H9 (cell line): Measurements from ENCODE around the gene EPN1. TPM values are rescaled to one million over a fixed set of nuclear protein-coding genes. Genes with fewer than 3 reads are reported as not detected.

ENCODE experiments used
- DNase-seq: peaks from one replicate; pipeline ENCODE4 v3.0.0-alpha.2; 2017
- H2AFZ ChIP-seq: one replicate; pipeline ENCODE4 v1.6.1; 2013; ENCODE audit warnings: mild to moderate bottlenecking, low read length, control low read depth, moderate library complexity
- H2AK5ac ChIP-seq: 2 replicates; pipeline ENCODE4 v1.6.1; 2013; ENCODE audit warnings: low read length, control low read depth, mixed read lengths; ENCODE audit not compliant: insufficient read length
- H2BK120ac ChIP-seq: one replicate; pipeline ENCODE4 v1.6.1; 2013; ENCODE audit warnings: low read depth, mild to moderate bottlenecking, low read length, control low read depth, inconsistent platforms; ENCODE audit not compliant: poor library complexity, severe bottlenecking
- H2BK12ac ChIP-seq: 2 replicates; pipeline ENCODE4 v1.6.1; 2013; ENCODE audit warnings: low read length, control low read depth, mixed read lengths, low read depth; ENCODE audit not compliant: insufficient read length
- H2BK15ac ChIP-seq: 2 replicates; pipeline ENCODE4 v1.6.1; 2013; ENCODE audit warnings: low read depth, low read length, control low read depth
- H2BK20ac ChIP-seq: one replicate; pipeline ENCODE4 v1.6.1; 2013; ENCODE audit warnings: low read depth, mild to moderate bottlenecking, low read length, control low read depth, inconsistent platforms; ENCODE audit not compliant: poor library complexity, severe bottlenecking
- H2BK5ac ChIP-seq: 2 replicates; pipeline ENCODE4 v1.6.1; 2013; ENCODE audit warnings: low read length, control low read depth, mixed read lengths; ENCODE audit not compliant: insufficient read length
- H3K14ac ChIP-seq: 2 replicates; pipeline ENCODE4 v1.6.1; 2013; ENCODE audit warnings: low read length, control low read depth; ENCODE audit not compliant: insufficient read depth
- H3K18ac ChIP-seq: 2 replicates; pipeline ENCODE4 v1.6.1; 2013; ENCODE audit warnings: low read depth, mild to moderate bottlenecking, mixed read lengths, low read length, control low read depth; ENCODE audit not compliant: insufficient read length
- H3K23ac ChIP-seq: 2 replicates; pipeline ENCODE4 v1.6.1; 2013; ENCODE audit warnings: low read length, control low read depth, mixed read lengths, low read depth; ENCODE audit not compliant: insufficient read length
- H3K23me2 ChIP-seq: 2 replicates; pipeline ENCODE4 v1.6.1; 2013; ENCODE audit warnings: low read depth, mild to moderate bottlenecking, mixed read lengths, low read length, control low read depth; ENCODE audit not compliant: insufficient read length, poor library complexity, severe bottlenecking
- H3K27ac ChIP-seq: 2 replicates; pipeline ENCODE4 v1.5.1; 2013; ENCODE audit warnings: low read length, control low read depth, mixed read lengths, low read depth; ENCODE audit not compliant: insufficient read length
- H3K27me3 ChIP-seq: 2 replicates; pipeline ENCODE4 v1.6.1; 2013; ENCODE audit warnings: low read length, control low read depth, inconsistent platforms; ENCODE audit not compliant: insufficient read depth
- H3K4ac ChIP-seq: 2 replicates; pipeline ENCODE4 v1.6.1; 2013; ENCODE audit warnings: low read depth, mild to moderate bottlenecking, control low read depth, inconsistent platforms, low read length, moderate library complexity
- H3K4me1 ChIP-seq: 2 replicates; pipeline ENCODE4 v1.6.1; 2013; ENCODE audit warnings: low read length, control low read depth, inconsistent platforms; ENCODE audit not compliant: insufficient read depth
- H3K4me2 ChIP-seq: 2 replicates; pipeline ENCODE4 v1.6.1; 2013; ENCODE audit warnings: low read length, control low read depth, mixed read lengths; ENCODE audit not compliant: insufficient read length, insufficient read depth
- H3K56ac ChIP-seq: 2 replicates; pipeline ENCODE4 v1.6.1; 2013; ENCODE audit warnings: low read depth, mild to moderate bottlenecking, mixed read lengths, low read length, control low read depth; ENCODE audit not compliant: insufficient read length
- H3K79me1 ChIP-seq: 2 replicates; pipeline ENCODE4 v1.6.1; 2013; ENCODE audit warnings: low read depth, mild to moderate bottlenecking, moderate library complexity, low read length, control low read depth, inconsistent platforms; ENCODE audit not compliant: insufficient read depth, poor library complexity, severe bottlenecking
- H3K79me2 ChIP-seq: 2 replicates; pipeline ENCODE4 v1.6.1; 2013; ENCODE audit warnings: low read length, control low read depth, inconsistent platforms; ENCODE audit not compliant: insufficient read depth
- H3K9ac ChIP-seq: 2 replicates; pipeline ENCODE4 v1.6.1; 2013; ENCODE audit warnings: low read length, control low read depth, mixed read lengths; ENCODE audit not compliant: insufficient read length; ENCODE audit errors: extremely low read depth
- H3K9me3 ChIP-seq: one replicate; pipeline ENCODE4 v1.6.1; 2013; ENCODE audit warnings: low read depth, low read length, inconsistent platforms; ENCODE audit not compliant: control insufficient read depth
- H3T11ph ChIP-seq: one replicate; pipeline ENCODE4 v1.6.1; 2013; ENCODE audit warnings: mild to moderate bottlenecking, low read length, control low read depth, inconsistent platforms
- H4K20me1 ChIP-seq: one replicate; pipeline ENCODE4 v1.6.1; 2013; ENCODE audit not compliant: control insufficient read depth, insufficient read length, insufficient read depth
- H4K5ac ChIP-seq: 2 replicates; pipeline ENCODE4 v1.6.1; 2013; ENCODE audit warnings: low read depth, mild to moderate bottlenecking, mixed read lengths, low read length, control low read depth; ENCODE audit not compliant: insufficient read length
- H4K8ac ChIP-seq: replicated peaks from 2 replicates; pipeline ENCODE4 v1.6.1; 2013; ENCODE audit warnings: low read length, control low read depth, mixed read lengths, low read depth; ENCODE audit not compliant: insufficient read length
- H4K91ac ChIP-seq: 2 replicates; pipeline ENCODE4 v1.6.1; 2013; ENCODE audit warnings: low read depth, mild to moderate bottlenecking, moderate library complexity, mixed read lengths, low read length, control low read depth; ENCODE audit not compliant: insufficient read length
- H3K27ac Mint-ChIP-seq, 3 experiments: 2 replicates in 2 of 3; 3 replicates in 1 of 3; pipeline ENCODE4 v1.8.0; 2020 to 2021; ENCODE audit warnings: mixed read lengths in 3 of 3, mild to moderate bottlenecking in 1 of 3, moderate library complexity in 1 of 3
- H3K27me3 Mint-ChIP-seq: 2 replicates; pipeline ENCODE4 v1.8.0; 2021; ENCODE audit warnings: low read depth, mild to moderate bottlenecking, moderate library complexity, mixed read lengths
- H3K36me3 Mint-ChIP-seq, 3 experiments: 2 replicates in 2 of 3; 3 replicates in 1 of 3; pipeline ENCODE4 v1.8.0; 2020 to 2021; ENCODE audit warnings: low read depth in 3 of 3, mixed read lengths in 3 of 3; ENCODE audit not compliant: insufficient read depth in 1 of 3
- H3K4me1 Mint-ChIP-seq, 2 experiments: 2 replicates each; pipeline ENCODE4 v1.8.0; 2020; ENCODE audit warnings: mixed read lengths in 2 of 2
- H3K4me3 Mint-ChIP-seq, 2 experiments: 2 replicates in 1 of 2; 3 replicates in 1 of 2; pipeline ENCODE4 v1.8.0; 2020 to 2021; ENCODE audit warnings: mild to moderate bottlenecking in 2 of 2, mixed read lengths in 2 of 2, moderate library complexity in 1 of 2
- H3K9me3 Mint-ChIP-seq, 2 experiments: 2 replicates in 1 of 2; 3 replicates in 1 of 2; pipeline ENCODE4 v1.8.0; 2020; ENCODE audit warnings: mild to moderate bottlenecking in 2 of 2, mixed read lengths in 2 of 2, moderate library complexity in 1 of 2
- WGBS: extraction: QIAGEN DNeasy Blood & Tissue Kit; methylation state at CpG from one replicate; pipeline ENCODE4 v1.1.7; 2013; ENCODE audit warnings: missing lambda C conversion rate, low lambda C conversion rate, mixed read lengths; ENCODE audit not compliant: insufficient read length; ENCODE audit errors: extremely low coverage; 5-methylcytosine and 5-hydroxymethylcytosine counted together
- total RNA-seq: library from RNA; stranded (reverse); gene quantifications from 2 replicates; pipeline ENCODE4 v1.2.1, GENCODE V29; 2021
- TF ChIP-seq, protein P1 (sequence below): fragments of 200-600 bp; sonication (generic); conservative IDR thresholded peaks from 3 replicates; pipeline ENCODE4 v1.8.0; 2021; ENCODE audit warnings: antibody characterized with exemption, mild to moderate bottlenecking

Gene EPN1
- total RNA-seq, 1 experiment from 2014 or later = 159 TPM

DNA sequence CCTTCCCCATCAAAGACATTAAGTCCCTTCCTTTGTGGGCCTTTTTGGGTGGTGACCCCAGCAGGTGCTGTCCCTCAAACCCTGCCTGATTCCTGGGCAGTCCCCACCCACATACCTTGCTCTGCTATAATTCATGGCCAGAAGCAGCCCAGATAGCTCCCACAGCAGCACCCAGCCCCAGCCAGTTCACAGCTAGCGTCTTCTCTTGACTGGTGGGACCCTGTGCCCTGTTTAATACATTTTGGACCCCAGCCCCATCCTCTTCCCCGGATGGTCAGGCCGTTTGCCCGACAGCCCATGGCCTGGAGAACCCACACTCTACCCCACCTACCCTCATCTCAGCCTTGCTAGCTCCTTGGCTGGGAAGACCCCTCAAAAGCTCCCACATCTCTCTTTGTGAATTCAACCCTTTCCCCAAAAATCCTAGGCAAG lies 24.9 kb upstream of the EPN1 start:
- H3K14ac ChIP-seq = no peak overlapping the region
- no peak for DNase-seq
- H3K27ac ChIP-seq = no peak overlapping the region
- H2AFZ ChIP-seq = no peak overlapping the region
- H3K56ac ChIP-seq = no peak overlapping the region
- Mint-ChIP-seq H3K36me3 (peaks cover 13 to 45% (median 37%) of the 10 kb centered on the region in 3 experiments), H3K4me1 (peaks cover 14 to 19% of the 10 kb centered on the region in 2 experiments), H3K4me3 (peak overlapping the region; percentile 8 to 60; a peak in 3 of 5 replicates), H3K27me3 (no peaks in the 10 kb centered on the region; the same call in 1 of the 2 replicates), H3K9me3 (peaks cover 0 to 3% of the 10 kb centered on the region in 2 experiments; a peak in 2 of 5 replicates), H3K27ac (no peak overlapping the region)
- H3K79me2 ChIP-seq = no peaks in the 10 kb centered on the region
- H4K20me1 ChIP-seq = peaks cover 5% of the 10 kb centered on the region
- no peaks in the 10 kb centered on the region for H3K4me1 ChIP-seq
- H3K23me2 ChIP-seq = peaks cover 23% of the 10 kb centered on the region
- no peak overlapping the region for H2BK20ac ChIP-seq
- no peaks in the 10 kb centered on the region for H3K79me1 ChIP-seq
- no peak overlapping the region for H3T11ph ChIP-seq
- TF ChIP-seq, protein P1, sequence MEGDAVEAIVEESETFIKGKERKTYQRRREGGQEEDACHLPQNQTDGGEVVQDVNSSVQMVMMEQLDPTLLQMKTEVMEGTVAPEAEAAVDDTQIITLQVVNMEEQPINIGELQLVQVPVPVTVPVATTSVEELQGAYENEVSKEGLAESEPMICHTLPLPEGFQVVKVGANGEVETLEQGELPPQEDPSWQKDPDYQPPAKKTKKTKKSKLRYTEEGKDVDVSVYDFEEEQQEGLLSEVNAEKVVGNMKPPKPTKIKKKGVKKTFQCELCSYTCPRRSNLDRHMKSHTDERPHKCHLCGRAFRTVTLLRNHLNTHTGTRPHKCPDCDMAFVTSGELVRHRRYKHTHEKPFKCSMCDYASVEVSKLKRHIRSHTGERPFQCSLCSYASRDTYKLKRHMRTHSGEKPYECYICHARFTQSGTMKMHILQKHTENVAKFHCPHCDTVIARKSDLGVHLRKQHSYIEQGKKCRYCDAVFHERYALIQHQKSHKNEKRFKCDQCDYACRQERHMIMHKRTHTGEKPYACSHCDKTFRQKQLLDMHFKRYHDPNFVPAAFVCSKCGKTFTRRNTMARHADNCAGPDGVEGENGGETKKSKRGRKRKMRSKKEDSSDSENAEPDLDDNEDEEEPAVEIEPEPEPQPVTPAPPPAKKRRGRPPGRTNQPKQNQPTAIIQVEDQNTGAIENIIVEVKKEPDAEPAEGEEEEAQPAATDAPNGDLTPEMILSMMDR = no peak
- no peak overlapping the region for H3K4ac ChIP-seq
- no peak overlapping the region for H4K8ac ChIP-seq
- no peak overlapping the region for H4K91ac ChIP-seq
- no peak overlapping the region for H2BK15ac ChIP-seq
- no peak overlapping the region for H3K9ac ChIP-seq
- H3K23ac ChIP-seq = no peak overlapping the region
- H2BK12ac ChIP-seq = no peak overlapping the region
- no peak overlapping the region for H2AK5ac ChIP-seq
- H2BK120ac ChIP-seq = no peak overlapping the region
- no peak overlapping the region for H3K18ac ChIP-seq
- H3K4me2 ChIP-seq = no peak overlapping the region
- no peaks in the 10 kb centered on the region for H3K27me3 ChIP-seq
- H2BK5ac ChIP-seq = no peak overlapping the region
- WGBS = no CpG with 5 or more reads among the region's 4 CpGs
- H3K9me3 ChIP-seq = no peaks in the 10 kb centered on the region
- no peak overlapping the region for H4K5ac ChIP-seq
